NCI-H524 treated with DMSO at 0.1 percent for 48 hours (cell line): ENCODE measurements around the gene ZNF716.
"Not testable (repeated sequence)": the region's sequence is repeated elsewhere in the genome, so short reads cannot be mapped to it uniquely, and the experiment has no call there.

Experiments
- DNase-seq: peaks from one replicate; lab custom pipeline; 2025; lab: John Stamatoyannopoulos, UW

ZNF716 gene

GRCh38 chr7:57449904-57450303 is at the start of gene ZNF716:
Gene ZNF716, plus strand, starts transcription at chr7:57450177. Its CDS starts 112 bp downstream, at chr7:57450289.
- DNase-seq, result no peak

GRCh38 chr7:57400531-57401155 is 49.3 kb upstream of the ZNF716 start:
- DNase-seq, result no peak

GRCh38 chr7:57403051-57403450 is 46.9 kb upstream of the ZNF716 start:
- DNase-seq, result not testable (repeated sequence)

GRCh38 chr7:57403601-57404342 is 46.2 kb upstream of the ZNF716 start:
- no peak for DNase-seq

- DNase-seq, result no peak
These were observed 45.5 kb upstream of the ZNF716 start for GRCh38 chr7:57404343-57404966.

- no peak for DNase-seq
These were observed 45.0 kb upstream of the ZNF716 start for GRCh38 chr7:57404967-57405421.

GRCh38 chr7:57407125-57407524 is 42.9 kb upstream of the ZNF716 start:
- DNase-seq, result no peak

GRCh38 chr7:57412168-57412567 is 37.8 kb upstream of the ZNF716 start:
- DNase-seq, result no peak

- DNase-seq, result no peak
These were observed 37.4 kb upstream of the ZNF716 start for GRCh38 chr7:57412618-57413017.

GRCh38 chr7:57413529-57414398 is 36.2 kb upstream of the ZNF716 start:
- DNase-seq, result no peak

- DNase-seq, result no peak
These were observed 35.6 kb upstream of the ZNF716 start for GRCh38 chr7:57414415-57414814.

GRCh38 chr7:57414852-57415251 is 35.1 kb upstream of the ZNF716 start:
- no peak for DNase-seq

- no peak for DNase-seq
These were observed 34.7 kb upstream of the ZNF716 start for GRCh38 chr7:57415326-57415725.

- no peak for DNase-seq
These were observed 34.2 kb upstream of the ZNF716 start for GRCh38 chr7:57415730-57416129.

- no peak for DNase-seq
These were observed 33.2 kb upstream of the ZNF716 start for GRCh38 chr7:57416601-57417358.

- no peak for DNase-seq
These were observed 32.2 kb upstream of the ZNF716 start for GRCh38 chr7:57417736-57418135.

- DNase-seq, result no peak
These were observed 26.2 kb upstream of the ZNF716 start for GRCh38 chr7:57423768-57424167.

GRCh38 chr7:57424515-57425238 is 25.3 kb upstream of the ZNF716 start:
- DNase-seq, result no peak

GRCh38 chr7:57425239-57425944 is 24.6 kb upstream of the ZNF716 start:
- DNase-seq, result no peak
